ENCODE results near the gene FARS2.

DNA sequence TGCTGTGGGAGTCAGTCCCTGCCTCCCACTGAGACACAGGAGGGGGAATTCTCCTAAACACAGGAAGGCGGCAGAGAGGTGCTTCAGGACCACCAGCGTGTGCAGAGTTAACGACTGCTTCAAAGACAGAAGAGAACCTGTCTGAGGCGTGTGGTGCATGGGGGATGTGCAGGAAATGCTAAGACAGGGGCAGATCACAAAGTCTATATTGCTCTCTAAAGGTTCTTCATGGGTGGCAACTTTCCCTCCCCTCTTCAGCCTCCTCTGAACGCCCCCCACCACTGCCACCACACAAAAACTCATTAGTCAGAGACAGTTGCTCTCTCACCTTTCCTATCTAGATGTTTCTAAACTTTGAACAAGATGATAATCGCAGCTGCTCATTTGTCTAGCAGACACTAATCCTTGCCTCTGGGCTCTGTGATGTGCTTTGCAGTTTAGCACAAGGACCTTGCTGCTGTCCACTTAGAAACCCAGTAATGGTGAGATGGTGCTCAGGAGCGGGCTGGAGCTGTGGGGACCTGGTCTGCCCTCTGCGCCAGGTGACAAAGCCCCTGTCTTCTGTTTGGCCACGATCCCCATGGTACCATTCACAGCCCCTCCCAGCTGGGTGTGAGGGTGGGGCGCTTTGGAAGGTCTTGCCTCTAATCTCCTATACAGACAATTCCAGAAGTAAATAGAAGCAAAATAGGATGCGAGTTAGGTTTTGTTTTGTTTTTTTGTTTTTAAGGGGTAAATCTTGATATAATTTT lies 525.8 kb downstream of the FARS2 start:
- no peak for TF ChIP-seq POLR2A (IDR thresholded peaks at IDR 0.05)
- no peak for TF ChIP-seq POLR2AphosphoS5 (IDR thresholded peaks at IDR 0.05; ENCODE audit: insufficient read depth in 1 of 2, low read depth in 1 of 2)
- TF ChIP-seq, protein P1, sequence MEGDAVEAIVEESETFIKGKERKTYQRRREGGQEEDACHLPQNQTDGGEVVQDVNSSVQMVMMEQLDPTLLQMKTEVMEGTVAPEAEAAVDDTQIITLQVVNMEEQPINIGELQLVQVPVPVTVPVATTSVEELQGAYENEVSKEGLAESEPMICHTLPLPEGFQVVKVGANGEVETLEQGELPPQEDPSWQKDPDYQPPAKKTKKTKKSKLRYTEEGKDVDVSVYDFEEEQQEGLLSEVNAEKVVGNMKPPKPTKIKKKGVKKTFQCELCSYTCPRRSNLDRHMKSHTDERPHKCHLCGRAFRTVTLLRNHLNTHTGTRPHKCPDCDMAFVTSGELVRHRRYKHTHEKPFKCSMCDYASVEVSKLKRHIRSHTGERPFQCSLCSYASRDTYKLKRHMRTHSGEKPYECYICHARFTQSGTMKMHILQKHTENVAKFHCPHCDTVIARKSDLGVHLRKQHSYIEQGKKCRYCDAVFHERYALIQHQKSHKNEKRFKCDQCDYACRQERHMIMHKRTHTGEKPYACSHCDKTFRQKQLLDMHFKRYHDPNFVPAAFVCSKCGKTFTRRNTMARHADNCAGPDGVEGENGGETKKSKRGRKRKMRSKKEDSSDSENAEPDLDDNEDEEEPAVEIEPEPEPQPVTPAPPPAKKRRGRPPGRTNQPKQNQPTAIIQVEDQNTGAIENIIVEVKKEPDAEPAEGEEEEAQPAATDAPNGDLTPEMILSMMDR (IDR thresholded peaks at IDR 0.05): no peak

Measured in vagina (tissue), 2 donors.